Activated naive CD8-positive, alpha-beta T cell (primary cell): Measurements from ENCODE around the gene TMEM223.
"Not testable (repeated sequence)": the region's sequence is repeated elsewhere in the genome, so short reads cannot be mapped to it uniquely, and the experiment has no call there.

Experiments used
- H3K27ac Mint-ChIP-seq: one replicate; pipeline ENCODE4 v1.8.0; 2021; ENCODE audit warnings: mixed read lengths
- H3K27me3 Mint-ChIP-seq: one replicate; pipeline ENCODE4 v1.8.0; 2021; ENCODE audit warnings: mixed read lengths
- H3K36me3 Mint-ChIP-seq: one replicate; pipeline ENCODE4 v1.8.0; 2021; ENCODE audit warnings: mixed read lengths
- H3K4me1 Mint-ChIP-seq: one replicate; pipeline ENCODE4 v1.8.0; 2021; ENCODE audit warnings: low read depth, mixed read lengths
- H3K4me3 Mint-ChIP-seq: one replicate; pipeline ENCODE4 v1.8.0; 2021; ENCODE audit warnings: mild to moderate bottlenecking, mixed read lengths
- H3K9me3 Mint-ChIP-seq: one replicate; pipeline ENCODE4 v1.8.0; 2021; ENCODE audit warnings: low read depth, mixed read lengths

TMEM223 gene

GRCh38 chr11:62786318-62787004 lies 5.3 kb downstream of the TMEM223 start:
- Mint-ChIP-seq H3K27ac (peak overlapping the region; percentile 92), H3K4me3 (peak overlapping the region; percentile 87), H3K27me3 (no peaks in the 10 kb centered on the region), H3K36me3 (peaks cover 3% of the 10 kb centered on the region), H3K4me1 (peaks cover 37% of the 10 kb centered on the region), H3K9me3 (no peaks in the 10 kb centered on the region)

DNA sequence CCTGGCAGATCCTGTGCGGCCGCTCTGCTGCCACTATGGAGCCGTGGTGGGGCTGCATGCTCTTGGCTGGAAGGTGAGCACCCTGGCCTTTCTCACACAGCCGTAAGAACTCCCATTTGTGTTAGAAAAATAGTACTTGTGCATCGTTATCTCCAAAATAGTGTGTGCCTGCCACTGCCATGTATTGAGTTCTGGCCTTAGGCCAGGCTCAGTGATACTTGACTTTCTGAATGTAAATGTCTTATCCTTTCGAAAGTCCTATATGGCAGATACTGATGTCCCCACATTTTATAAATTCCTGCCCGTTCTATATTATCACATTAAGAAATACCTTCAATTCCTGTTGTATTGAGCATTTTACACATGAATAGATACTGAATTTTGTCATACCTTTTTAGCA lies 9.1 kb downstream of the TMEM223 start:
- Mint-ChIP-seq H3K27ac (no peak overlapping the region), H3K36me3 (no peaks in the 10 kb centered on the region), H3K9me3 (no peaks in the 10 kb centered on the region), H3K4me1 (peaks cover 9% of the 10 kb centered on the region), H3K4me3 (no peak overlapping the region), H3K27me3 (no peaks in the 10 kb centered on the region)

DNA sequence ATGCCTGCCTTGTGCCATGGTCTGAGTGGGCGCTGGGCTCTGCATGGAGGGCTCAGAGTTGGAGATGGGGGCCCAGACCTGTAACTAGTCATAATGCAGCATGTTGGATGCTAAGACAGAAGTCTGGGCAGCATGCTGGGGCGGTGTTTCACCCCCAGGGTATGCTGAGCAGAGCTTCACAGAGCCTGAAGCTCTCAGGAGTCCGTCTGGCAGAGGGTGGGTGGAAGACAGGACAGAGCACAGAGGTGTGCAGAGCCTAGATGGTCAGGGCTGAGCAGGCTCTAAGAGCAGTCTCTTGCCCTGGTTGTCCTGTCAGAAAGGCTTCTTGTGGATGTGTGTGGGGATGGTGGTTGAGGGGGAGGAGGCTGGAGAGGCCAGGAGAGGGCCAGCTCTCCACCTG lies 13.4 kb downstream of the TMEM223 start:
- Mint-ChIP-seq H3K27ac (no peak overlapping the region), H3K9me3 (no peaks in the 10 kb centered on the region), H3K27me3 (no peaks in the 10 kb centered on the region), H3K36me3 (no peaks in the 10 kb centered on the region), H3K4me3 (no peak overlapping the region), H3K4me1 (peaks cover 5% of the 10 kb centered on the region)

DNA sequence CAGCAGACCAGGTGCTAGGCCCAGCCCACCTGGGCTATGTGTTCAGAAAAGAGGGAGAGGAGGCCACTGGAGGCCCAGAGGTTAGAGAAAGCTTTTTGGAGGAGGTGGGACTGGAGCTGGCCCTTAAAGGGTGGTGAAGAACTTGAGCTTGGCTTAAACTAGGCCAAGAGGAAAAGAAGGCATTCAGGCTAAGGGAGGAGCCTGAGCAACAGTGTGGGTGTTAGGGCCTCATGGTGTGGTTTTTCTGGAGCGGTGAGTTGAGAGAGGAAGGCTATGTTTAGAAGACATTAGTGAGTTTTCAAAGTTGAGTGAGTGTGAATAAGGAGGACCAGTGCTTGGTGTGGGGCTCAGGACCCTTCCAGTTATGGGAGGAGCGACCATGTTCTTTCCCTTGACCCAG lies 14.4 kb downstream of the TMEM223 start:
- H3K27me3 Mint-ChIP-seq: no peaks in the 10 kb centered on the region
- no peak overlapping the region for H3K27ac Mint-ChIP-seq
- H3K36me3 Mint-ChIP-seq: no peaks in the 10 kb centered on the region
- H3K9me3 Mint-ChIP-seq: no peaks in the 10 kb centered on the region
- H3K4me3 Mint-ChIP-seq: no peak overlapping the region
- peaks cover 5% of the 10 kb centered on the region for H3K4me1 Mint-ChIP-seq

DNA sequence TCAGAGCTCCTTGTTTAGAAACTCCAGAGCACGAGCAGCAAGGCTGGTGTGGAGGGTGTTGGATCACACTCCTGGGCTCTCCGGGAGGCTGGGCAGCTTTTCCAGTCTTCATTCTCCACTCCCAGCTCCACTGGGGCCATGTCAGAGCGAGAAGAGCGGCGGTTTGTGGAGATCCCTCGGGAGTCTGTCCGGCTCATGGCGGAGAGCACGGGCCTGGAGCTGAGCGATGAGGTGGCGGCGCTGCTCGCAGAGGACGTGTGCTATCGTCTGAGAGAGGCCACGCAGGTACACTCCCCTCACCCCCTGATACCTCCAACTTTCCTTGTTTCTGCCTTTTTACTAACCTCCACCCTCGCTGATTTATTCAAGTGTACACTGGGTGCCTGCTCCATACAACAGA lies 16.2 kb downstream of the TMEM223 start:
- Mint-ChIP-seq H3K9me3 (no peaks in the 10 kb centered on the region), H3K27ac (no peak overlapping the region), H3K4me3 (no peak overlapping the region), H3K4me1 (peaks cover 14% of the 10 kb centered on the region), H3K27me3 (no peaks in the 10 kb centered on the region), H3K36me3 (no peaks in the 10 kb centered on the region)

- Mint-ChIP-seq H3K9me3 (no peaks in the 10 kb centered on the region), H3K4me1 (peaks cover 26% of the 10 kb centered on the region), H3K27me3 (no peaks in the 10 kb centered on the region), H3K36me3 (no peaks in the 10 kb centered on the region), H3K4me3 (no peak overlapping the region), H3K27ac (no peak overlapping the region)
Measured at GRCh38 chr11:62774407-62774806, 17.4 kb downstream of the TMEM223 start.

GRCh38 chr11:62771144-62772021 lies 20.4 kb downstream of the TMEM223 start, which contains the start of gene TAF6L:
Gene TAF6L (plus strand): TSS chr11:62771396. CDS start chr11:62775784, 4,388 bp downstream.
- no peaks in the 10 kb centered on the region for H3K9me3 Mint-ChIP-seq
- H3K27ac Mint-ChIP-seq: peak within 1 kb of the TSS; percentile 97
- H3K36me3 Mint-ChIP-seq: no peaks in the 10 kb centered on the region
- H3K27me3 Mint-ChIP-seq: no peaks in the 10 kb centered on the region
- peaks cover 24% of the 10 kb centered on the region for H3K4me1 Mint-ChIP-seq
- peak within 1 kb of the TSS; percentile 92 for H3K4me3 Mint-ChIP-seq

- Mint-ChIP-seq H3K27me3 (no peaks in the 10 kb centered on the region), H3K9me3 (no peaks in the 10 kb centered on the region), H3K4me3 (peak overlapping the region; percentile 92), H3K4me1 (peaks cover 24% of the 10 kb centered on the region), H3K27ac (peak overlapping the region; percentile 97), H3K36me3 (no peaks in the 10 kb centered on the region)
Measured at GRCh38 chr11:62770778-62771143, 21.0 kb downstream of the TMEM223 start.

DNA sequence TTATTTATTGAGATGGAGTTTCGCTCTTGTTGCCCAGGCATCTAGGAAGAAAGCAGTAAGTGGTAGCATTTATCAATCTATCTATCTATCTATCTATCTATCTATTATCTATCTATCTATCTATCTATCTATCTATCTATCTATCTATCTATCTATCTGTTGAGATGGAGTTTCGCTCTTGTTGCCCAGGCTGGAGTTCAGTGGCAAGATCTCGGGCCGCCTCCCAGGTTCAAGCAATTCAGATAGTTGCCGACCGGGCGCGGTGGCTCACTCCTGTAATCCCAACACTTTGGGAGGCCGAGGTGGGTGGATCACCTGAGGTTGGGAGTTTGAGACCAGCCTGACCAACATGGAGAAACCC lies 31.0 kb downstream of the TMEM223 start:
- not testable (repeated sequence) for H3K27ac Mint-ChIP-seq, H3K9me3 Mint-ChIP-seq, H3K36me3 Mint-ChIP-seq, H3K27me3 Mint-ChIP-seq
- Mint-ChIP-seq H3K4me1 (peaks cover 22% of the 10 kb centered on the region), H3K4me3 (peak overlapping the region; percentile 98)

DNA sequence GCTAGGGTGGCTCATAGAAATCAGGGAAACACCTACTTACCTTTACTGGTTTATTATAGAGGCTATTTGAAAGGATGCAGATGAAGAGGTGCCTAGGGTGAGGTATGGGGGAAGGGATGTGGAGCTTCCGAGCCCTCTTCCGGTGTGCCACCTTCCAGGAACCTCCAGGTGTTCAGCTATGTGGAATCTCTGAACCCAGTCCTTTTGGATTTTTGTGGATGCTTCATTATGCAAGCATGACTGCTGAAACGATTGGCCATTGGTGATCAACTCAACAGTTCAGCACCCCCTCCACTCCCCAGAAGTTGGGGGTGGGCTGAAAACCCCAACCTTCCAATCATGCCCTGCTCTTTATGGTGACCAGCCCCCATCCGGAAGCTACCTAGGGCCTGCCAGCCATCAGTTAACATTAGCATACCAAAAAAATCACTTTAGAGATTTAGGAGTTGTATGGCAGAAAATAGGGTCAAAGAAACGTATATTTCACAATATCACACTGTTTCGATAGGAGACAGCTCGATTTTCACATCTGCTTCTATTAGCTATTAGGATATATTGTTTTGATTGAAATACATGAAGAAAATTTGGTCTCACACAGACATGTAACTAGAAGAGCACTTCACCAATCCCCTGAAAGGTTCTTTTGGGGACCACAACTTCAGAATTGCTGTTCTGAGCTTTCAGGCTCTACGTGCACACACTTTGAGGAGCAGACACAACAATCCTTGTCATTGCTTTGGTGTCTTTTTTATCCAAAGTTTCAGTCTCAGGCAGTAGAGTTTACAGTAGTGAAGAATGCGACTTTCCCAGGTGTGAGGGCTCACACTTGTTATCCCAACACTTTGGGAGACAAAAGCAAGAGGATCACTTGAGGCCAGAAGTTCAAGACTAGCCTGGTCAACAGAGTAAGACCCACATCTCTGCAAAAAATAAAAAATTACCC lies 33.7 kb downstream of the TMEM223 start:
- Mint-ChIP-seq H3K4me1 (peaks cover 18% of the 10 kb centered on the region), H3K27me3 (no peaks in the 10 kb centered on the region), H3K27ac (no peak overlapping the region), H3K9me3 (no peaks in the 10 kb centered on the region), H3K36me3 (peaks cover 2% of the 10 kb centered on the region), H3K4me3 (no peak overlapping the region)

GRCh38 chr11:62755086-62755615 lies 36.7 kb downstream of the TMEM223 start:
- H3K36me3 Mint-ChIP-seq: peaks cover 2% of the 10 kb centered on the region
- H3K4me1 Mint-ChIP-seq: peaks cover 19% of the 10 kb centered on the region
- H3K4me3 Mint-ChIP-seq: peak overlapping the region; percentile 68
- H3K9me3 Mint-ChIP-seq: no peaks in the 10 kb centered on the region
- no peak overlapping the region for H3K27ac Mint-ChIP-seq
- H3K27me3 Mint-ChIP-seq: no peaks in the 10 kb centered on the region

DNA sequence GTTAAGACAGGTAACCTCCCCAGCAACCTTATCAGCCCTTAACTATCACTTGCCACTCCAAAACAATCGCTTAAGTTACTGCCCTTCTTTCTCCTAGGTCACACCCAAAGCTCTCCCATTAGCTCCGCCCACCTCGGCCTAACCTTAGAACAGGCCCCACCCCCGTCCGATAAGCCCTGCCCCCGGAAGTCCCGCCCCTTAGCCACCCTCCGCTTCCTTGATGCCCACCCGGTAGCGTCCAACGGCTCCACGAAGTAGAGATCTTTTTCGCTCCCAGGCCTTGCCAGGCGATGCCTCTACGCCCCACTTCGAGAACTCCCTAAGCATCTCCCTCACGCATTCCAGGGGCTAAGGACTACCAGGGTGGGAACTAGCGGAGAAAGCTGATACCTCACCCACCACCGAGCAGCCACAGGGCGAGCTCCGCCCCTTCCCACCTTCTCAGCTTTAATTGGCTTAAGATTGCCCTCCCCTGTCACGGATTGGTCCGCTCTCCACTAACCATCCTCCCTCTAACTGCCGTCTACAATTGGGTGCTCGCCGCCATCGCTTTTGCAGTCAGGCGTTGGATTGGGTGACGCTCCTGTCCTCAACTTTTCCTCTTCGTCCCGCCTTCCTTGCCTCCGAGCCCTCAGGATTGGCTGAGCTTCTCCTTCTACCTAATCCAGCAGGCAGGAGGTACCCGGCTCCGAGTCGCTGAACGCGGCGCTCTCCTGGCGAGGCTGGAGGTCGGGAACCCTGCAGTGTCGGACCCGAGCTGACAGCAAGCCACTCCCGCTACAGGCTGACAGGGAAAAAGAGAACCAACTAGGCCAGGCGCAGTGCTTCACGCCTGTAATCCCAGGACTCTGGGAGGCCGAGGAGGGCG lies 37.8 kb downstream of the TMEM223 start, which contains the start of gene ZBTB3:
ZBTB3 (minus strand) TSS at position 425 of the 868 bp plus-strand sequence. CDS start 496 bp downstream, outside the sequence.
- H3K4me1 Mint-ChIP-seq: peaks cover 26% of the 10 kb centered on the region
- peak within 1 kb of the TSS; percentile 97 for H3K4me3 Mint-ChIP-seq
- no peaks in the 10 kb centered on the region for H3K27me3 Mint-ChIP-seq
- H3K9me3 Mint-ChIP-seq: no peaks in the 10 kb centered on the region
- peak within 1 kb of the TSS; percentile 98 for H3K27ac Mint-ChIP-seq
- peaks cover 2% of the 10 kb centered on the region for H3K36me3 Mint-ChIP-seq

DNA sequence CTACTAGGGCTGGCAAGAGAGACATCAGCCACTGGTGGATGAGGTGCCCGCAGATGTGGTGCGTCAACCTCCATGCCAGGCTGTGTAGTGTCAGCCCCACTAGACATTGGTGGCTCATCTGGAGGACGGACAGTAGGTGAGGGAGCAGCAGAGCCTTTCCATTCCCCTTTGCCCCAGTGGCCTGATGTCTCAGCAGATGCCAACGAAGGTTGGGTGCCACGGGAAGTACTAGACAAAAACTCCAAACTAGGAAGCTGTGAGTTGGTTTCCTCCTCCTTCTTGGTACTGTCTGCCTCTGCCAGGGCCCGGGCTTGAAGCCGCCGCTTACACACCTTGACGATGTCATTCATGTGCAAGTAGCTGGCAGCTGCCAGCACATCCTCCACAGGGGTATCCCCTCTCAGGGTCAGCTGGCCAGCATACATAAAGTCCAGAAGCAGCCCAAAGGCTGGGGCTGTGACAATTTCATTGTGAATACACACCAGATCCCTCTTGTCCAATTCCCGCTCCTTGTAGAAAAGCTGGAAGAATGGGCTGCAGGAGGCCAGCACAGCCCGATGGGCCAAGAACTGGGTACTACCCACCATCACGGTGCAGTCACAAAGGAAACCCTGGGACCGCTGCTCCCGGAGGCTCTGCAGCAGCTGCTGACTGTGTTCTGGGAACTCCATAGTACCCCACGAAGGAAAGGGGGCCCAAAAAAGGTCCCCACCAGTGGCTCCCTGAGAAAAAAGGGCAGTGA lies 38.6 kb downstream of the TMEM223 start:
- H3K4me3 Mint-ChIP-seq: peak overlapping the region; percentile 97
- peaks cover 4% of the 10 kb centered on the region for H3K36me3 Mint-ChIP-seq
- H3K9me3 Mint-ChIP-seq: no peaks in the 10 kb centered on the region
- H3K4me1 Mint-ChIP-seq: peaks cover 29% of the 10 kb centered on the region
- H3K27ac Mint-ChIP-seq: peak overlapping the region; percentile 98
- H3K27me3 Mint-ChIP-seq: no peaks in the 10 kb centered on the region
